HUDEP-2 (cell line): ENCODE measurements around the gene MAB21L4.
"Not testable (repeated sequence)": the region's sequence is repeated elsewhere in the genome, so short reads cannot be mapped to it uniquely, and the experiment has no call there.

ENCODE experiments used
- DNase-seq, 76 experiments: peaks; one replicate each; lab custom pipeline; 2025; ENCODE audit not compliant: unreplicated experiment in 76 of 76; lab: John Stamatoyannopoulos, UW

Gene MAB21L4

DNA sequence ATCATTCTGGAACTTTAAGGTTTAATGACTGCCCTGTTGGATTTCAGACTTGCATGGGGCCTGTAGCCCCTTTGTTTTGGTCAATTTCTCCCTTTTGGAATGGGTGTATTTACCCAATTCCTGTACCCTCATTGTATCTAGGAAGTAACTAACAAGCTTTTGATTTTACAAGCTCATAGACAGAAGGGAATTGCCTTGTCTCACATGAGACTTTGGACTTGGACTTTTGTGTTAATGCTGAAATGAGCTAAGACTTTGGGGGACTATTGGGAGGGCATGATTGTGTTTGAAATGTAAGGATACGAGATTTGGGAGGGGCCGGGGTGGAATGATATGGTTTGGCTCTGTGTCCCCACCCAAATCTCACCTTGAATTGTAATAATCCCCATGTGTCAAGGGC, 49.6 kb downstream of the MAB21L4 start:
- DNase-seq: not testable (repeated sequence)

DNA sequence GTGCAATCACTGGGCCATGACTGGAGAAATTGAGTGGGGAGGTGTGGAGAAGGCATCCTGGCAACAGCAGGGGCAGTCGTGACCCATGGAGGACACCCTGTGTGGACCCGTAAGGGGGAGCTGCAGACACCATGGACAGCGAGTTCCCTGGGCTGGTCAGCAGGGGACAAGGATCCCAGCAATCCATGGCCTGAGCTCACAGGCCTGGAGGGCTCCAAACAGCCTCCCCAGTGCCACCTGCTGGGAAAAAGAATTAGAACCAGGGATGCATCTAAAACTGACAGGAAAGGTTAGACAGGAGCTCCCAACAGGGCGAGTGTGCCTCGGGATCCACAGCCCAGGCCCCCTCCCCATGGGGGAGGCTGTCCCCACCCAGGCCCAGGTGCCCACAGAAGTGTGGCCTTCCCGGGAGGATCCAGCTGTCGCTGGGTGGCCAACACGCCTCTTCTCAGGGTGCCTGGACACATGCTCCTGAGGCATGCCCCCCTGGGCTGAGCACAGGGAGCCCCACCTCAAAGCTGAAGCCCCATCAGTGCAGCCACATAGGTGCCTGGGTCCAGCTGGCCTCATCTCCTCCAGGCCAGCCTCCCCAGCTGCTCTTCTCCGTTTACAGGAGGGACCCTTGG, 55.4 kb downstream of the MAB21L4 start:
- DNase-seq: peak in 12 of 76 experiments; percentile 3 to 42 (median 22)

DNA sequence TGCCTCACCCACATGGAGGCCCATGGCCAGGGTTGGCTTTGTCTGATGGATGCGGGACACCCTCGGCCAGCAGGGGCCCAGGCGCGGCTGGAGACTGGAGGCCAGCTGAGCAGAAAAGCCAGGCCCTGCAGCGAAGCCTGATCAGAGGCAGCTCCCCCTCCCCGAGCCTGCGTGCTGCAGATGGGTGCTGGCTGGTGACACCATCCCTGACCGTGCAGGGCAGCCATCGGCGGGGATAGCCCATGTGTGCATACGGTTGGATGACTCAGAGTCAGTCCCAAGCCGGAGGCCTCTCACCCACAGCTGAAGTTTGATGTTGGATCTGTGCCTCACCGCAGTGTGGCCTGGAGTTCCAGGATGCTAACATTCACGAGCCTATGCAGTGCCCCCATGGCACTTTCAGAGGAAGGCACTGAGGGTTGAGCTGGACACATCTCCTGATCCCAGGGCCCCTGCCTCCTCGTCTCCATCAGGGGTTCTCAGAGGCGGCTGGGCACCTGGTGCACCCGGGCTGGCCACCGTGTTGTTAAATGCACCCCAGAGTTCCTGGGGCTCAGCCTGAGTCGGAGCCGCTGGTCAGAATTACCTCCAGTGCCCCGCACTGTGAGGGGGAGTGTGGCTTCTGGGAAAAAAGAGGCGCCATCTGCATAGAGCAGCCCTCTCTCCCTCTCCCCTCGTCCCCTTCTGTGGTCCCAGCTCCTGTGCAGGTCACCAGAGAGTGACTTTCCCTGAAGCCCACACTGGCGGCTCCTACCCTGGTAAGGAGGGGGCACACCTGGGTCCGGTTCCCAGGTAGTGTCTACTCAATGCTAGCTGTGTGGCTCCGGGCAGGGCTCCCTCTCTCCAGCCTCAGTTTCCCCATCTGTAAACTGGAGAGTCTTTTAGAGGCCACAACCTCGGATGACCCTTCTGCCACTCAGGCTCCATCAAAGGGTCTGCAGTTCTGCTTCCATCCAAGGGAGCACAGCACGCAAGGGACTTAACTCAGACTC, 56.5 kb downstream of the MAB21L4 start:
- no peak for DNase-seq

DNA sequence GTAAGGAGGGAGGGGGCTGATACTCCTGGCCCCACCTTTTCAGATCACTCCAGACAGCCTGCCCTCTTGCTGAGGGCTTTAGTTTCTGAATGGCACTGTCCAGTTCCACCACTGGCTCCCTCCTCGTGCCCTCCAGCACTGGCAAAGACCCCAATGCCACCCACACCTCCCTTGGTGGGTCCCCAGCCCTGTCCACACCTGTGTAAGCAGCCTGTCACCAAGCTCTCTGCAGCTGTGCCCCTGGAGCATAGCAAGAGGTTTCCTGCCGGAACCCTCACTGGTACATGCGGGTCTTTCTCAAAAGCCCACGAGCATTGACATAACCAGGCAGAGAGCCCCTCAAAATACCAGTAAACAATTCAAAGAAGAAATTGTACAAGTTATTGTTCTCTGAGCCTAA, 58.3 kb downstream of the MAB21L4 start:
- no peak for DNase-seq

DNA sequence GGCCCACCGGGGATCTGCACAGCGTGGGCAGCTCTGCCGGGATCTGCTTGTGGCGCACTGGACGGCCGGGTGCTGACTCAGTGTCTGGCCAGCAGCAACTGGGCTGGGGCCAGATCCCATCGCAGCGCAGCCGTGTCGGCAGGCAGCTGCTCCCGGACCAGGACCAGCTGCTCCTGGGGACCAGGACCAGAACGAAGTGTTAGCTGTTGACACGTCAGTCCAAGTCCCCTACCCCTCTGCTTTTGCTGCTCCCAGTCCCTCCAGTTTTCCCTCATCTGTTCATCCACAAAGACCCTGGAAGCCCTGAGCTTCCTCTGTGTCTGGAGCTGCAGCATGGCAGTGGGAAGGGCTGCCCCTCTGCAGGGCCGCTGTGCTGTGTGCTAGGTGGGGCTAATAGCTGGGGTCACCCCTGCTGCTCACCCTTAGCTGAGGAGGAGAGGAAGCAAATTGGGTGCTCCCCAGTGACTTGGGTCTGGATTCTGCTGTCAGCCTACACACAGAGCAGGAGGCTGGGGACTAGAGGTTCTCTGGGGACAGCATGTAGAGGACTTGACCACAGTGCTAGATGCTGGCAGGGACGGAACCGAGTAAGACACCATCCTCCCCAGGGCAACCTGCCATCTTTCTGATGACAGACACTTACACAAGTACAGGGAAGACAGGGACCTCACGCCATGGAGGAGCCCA, 59.0 kb downstream of the MAB21L4 start:
- DNase-seq: no peak
